ENCODE data around the gene CALD1. TPM values are rescaled to one million over a fixed set of nuclear protein-coding genes. Genes with fewer than 3 reads are reported as not detected.

CALD1 gene
- total RNA-seq, 2 donors from 2014 or later, result 912 to 1,038 TPM

DNA sequence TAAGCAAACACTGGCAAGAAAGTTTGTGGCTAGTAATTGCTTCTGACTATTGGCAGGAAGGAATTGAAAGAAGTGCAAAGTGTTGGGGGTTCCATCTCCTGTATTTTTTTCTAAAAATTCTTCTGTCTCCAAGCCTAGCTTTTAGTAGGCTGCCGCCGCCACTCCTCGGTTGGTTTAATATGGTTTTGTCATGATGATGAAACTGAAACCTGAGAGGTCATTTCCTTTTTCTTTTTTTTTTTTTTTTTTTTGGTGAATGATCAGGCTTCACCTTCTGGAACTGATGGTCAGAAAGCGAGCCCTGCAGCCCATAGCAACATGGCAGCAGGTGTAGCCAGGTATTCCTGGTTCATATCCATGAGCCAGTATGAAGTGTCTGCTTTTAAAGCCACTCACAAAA lies 131.5 kb downstream of the CALD1 start:
- H3K27ac ChIP-seq, result peak overlapping the region in 1 of 2 donors; percentile 2
- DNase-seq (ENCODE audit: low spot score), result no peak

DNA sequence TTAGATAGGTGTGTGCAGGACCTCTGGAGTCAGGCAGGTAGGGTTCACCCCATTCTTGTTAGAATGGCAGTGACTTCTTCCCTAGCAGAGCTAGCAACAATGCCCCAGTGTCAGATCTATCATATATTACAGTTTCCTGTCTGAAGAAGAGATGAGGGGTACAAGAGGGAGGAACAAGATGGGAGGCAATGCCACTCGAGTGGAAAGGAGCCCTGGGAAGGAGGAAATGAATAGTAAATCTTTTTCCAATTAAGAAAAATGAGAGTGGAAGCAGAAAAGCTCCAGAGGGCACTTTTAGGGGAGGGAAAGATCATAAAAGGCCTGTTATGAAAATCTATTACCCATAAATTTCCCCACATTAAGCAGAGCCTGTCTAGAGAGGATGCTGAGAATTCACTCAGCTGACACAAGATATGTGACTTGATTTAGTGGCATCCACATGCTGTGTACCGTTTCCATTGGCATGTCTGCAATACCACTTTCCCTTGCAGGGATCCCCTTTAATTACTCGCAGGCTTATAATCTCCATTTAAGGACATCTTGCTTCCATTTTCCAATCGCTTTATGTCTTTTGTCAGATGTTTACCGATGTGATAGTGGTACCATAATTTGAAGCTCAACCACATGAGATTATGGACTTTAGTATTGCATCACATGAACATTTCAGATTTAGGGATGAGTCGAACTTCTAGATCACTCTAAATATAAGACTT lies 136.9 kb downstream of the CALD1 start:
- TF ChIP-seq, protein P1, sequence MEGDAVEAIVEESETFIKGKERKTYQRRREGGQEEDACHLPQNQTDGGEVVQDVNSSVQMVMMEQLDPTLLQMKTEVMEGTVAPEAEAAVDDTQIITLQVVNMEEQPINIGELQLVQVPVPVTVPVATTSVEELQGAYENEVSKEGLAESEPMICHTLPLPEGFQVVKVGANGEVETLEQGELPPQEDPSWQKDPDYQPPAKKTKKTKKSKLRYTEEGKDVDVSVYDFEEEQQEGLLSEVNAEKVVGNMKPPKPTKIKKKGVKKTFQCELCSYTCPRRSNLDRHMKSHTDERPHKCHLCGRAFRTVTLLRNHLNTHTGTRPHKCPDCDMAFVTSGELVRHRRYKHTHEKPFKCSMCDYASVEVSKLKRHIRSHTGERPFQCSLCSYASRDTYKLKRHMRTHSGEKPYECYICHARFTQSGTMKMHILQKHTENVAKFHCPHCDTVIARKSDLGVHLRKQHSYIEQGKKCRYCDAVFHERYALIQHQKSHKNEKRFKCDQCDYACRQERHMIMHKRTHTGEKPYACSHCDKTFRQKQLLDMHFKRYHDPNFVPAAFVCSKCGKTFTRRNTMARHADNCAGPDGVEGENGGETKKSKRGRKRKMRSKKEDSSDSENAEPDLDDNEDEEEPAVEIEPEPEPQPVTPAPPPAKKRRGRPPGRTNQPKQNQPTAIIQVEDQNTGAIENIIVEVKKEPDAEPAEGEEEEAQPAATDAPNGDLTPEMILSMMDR (IDR thresholded peaks at IDR 0.05), result no peak
- DNase-seq (ENCODE audit: low spot score) (no peak), ATAC-seq (ENCODE audit: insufficient number of reproducible peaks, low FRiP score, low read depth) (no peak)
- no peaks in the 10 kb centered on the region for H3K9me3 ChIP-seq
- no peak overlapping the region for H3K4me3 ChIP-seq
- H3K27ac ChIP-seq, result peak overlapping the region; percentile 35 to 65
- H3K27me3 ChIP-seq (replicated peaks; ENCODE audit: insufficient read depth), result no peaks in the 10 kb centered on the region
- peaks cover 28 to 68% of the 10 kb centered on the region in 2 donors for H3K4me1 ChIP-seq (ENCODE audit: control insufficient read depth in 1 of 2, low read depth in 2 of 2)
- peaks cover 5% of the 10 kb centered on the region for H3K36me3 ChIP-seq

More for the DNA sequence above, 131.5 kb downstream of the CALD1 start:
- TF ChIP-seq, protein P1 (IDR thresholded peaks at IDR 0.05), result no peak
- no peak for ATAC-seq (ENCODE audit: insufficient number of reproducible peaks, low FRiP score, low read depth)
- peaks cover 2% of the 10 kb centered on the region for H3K36me3 ChIP-seq
- H3K27me3 ChIP-seq (replicated peaks; ENCODE audit: insufficient read depth), result no peaks in the 10 kb centered on the region
- H3K9me3 ChIP-seq, result no peaks in the 10 kb centered on the region
- H3K4me3 ChIP-seq, result no peak overlapping the region
- H3K4me1 ChIP-seq (ENCODE audit: control insufficient read depth in 1 of 2, low read depth in 2 of 2), result peaks cover 18 to 75% of the 10 kb centered on the region in 2 donors

DNA sequence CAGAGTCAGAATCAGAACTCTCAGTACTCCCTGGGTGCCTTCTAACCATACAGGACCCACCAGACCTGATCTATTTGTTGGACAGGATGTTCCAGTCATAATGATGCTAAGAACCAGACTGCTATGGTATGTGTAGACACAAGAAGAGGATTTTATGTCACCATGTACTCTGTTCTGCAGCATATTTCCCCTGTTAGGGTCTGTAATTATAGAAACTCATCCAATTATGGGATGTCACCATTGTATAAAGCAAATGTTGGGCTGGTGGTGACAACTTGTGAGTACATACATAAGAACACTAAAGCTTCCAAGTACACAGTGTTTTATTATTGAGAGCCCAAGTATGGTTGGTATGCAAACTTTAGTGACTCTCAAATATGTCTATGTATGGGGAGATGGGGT lies 139.8 kb downstream of the CALD1 start:
- DNase-seq (ENCODE audit: low spot score) (no peak), ATAC-seq (ENCODE audit: insufficient number of reproducible peaks, low FRiP score, low read depth) (no peak)
- Histone ChIP-seq H3K4me3 (no peak overlapping the region), H3K9me3 (no peaks in the 10 kb centered on the region), H3K27me3 (replicated peaks; ENCODE audit: insufficient read depth) (no peaks in the 10 kb centered on the region), H3K27ac (peak overlapping the region; percentile 3 to 23), H3K4me1 (ENCODE audit: control insufficient read depth in 1 of 2, low read depth in 2 of 2) (peaks cover 28 to 76% of the 10 kb centered on the region in 2 donors), H3K36me3 (peaks cover 5% of the 10 kb centered on the region)
- TF ChIP-seq, protein P1 (IDR thresholded peaks at IDR 0.05), result no peak

DNA sequence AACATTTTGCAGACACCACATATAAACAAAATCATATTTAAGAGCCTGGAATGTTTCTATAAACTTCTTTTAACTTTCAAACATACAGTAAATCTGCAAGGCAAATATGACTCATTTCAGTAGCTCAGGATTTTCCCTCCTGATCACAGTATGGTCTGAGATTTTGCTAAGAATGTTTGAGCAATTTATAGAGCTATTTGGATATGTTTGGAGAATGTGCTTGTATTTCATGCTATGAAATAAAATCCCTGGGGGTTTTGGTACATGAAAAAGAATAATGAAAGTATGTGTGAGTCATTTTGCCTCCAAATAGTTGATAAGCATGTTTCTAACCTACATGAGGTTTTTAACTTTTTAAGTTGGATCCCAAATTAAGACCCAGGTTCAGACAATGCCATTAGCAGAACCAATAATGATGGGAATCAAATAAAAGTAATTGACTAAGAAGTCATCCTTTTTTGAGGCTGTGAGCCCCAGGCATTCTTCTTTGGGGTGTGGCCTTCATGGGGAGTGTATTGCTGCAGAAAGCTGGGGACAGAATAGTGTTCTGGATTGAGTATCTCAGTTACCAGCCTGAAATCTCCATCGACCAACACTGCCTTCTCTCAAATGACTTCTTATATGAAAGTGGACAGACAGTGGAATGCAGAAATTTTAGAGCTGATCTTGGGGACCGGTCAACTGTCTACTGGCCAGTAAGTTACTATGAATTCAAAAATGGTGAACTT lies 140.8 kb downstream of the CALD1 start:
- Histone ChIP-seq H3K4me3 (no peak overlapping the region), H3K4me1 (ENCODE audit: control insufficient read depth in 1 of 2, low read depth in 2 of 2) (peaks cover 28 to 69% of the 10 kb centered on the region in 2 donors), H3K9me3 (no peaks in the 10 kb centered on the region), H3K27me3 (replicated peaks; ENCODE audit: insufficient read depth) (no peaks in the 10 kb centered on the region), H3K36me3 (peaks cover 5% of the 10 kb centered on the region), H3K27ac (peak overlapping the region; percentile 7 to 23)
- ATAC-seq (ENCODE audit: insufficient number of reproducible peaks, low FRiP score, low read depth) (no peak), DNase-seq (ENCODE audit: low spot score) (no peak)
- TF ChIP-seq, protein P1 (IDR thresholded peaks at IDR 0.05), result no peak
